Body of pancreas (tissue), 4 donors: ENCODE data around the gene PIEZO1. TPM values are rescaled to one million over a fixed set of nuclear protein-coding genes. Genes with fewer than 3 reads are reported as not detected.

Experiments
- ATAC-seq: fragments of 150-250 bp; one replicate; pipeline ENCODE4 v1.9.1; 2016
- DNase-seq, 4 donors: peaks; one replicate each; pipeline ENCODE4 v3.0.0-alpha.2; 2019
- H3K27ac ChIP-seq, 4 donors: fragments of 200-600 bp; sonication (generic); 1 replicate in 3 of 4; 2 replicates in 1 of 4; pipeline versions ENCODE4 v1.5.1 to v1.6.1; 2016 to 2019; ENCODE audit warnings: mild to moderate bottlenecking in 1 of 4, mixed read lengths in 1 of 4, moderate library complexity in 1 of 4
- H3K27me3 ChIP-seq, 2 donors: fragments of 200-600 bp; sonication (generic); one replicate each; pipeline ENCODE4 v1.6.0; 2016; ENCODE audit warnings: mild to moderate bottlenecking in 1 of 2
- H3K36me3 ChIP-seq, 2 donors: fragments of 200-600 bp; sonication (generic); replicated peaks in 1 of 2; 2 replicates each; pipeline ENCODE4 v1.5.1; 2016; ENCODE audit warnings: low read depth in 2 of 2; ENCODE audit not compliant: insufficient read depth in 1 of 2
- H3K4me1 ChIP-seq: fragments of 200-600 bp; sonication (generic); one replicate; pipeline ENCODE4 v1.6.0; 2016
- H3K4me3 ChIP-seq, 2 donors: fragments of 200-600 bp; sonication (generic); 1 replicate in 1 of 2; 2 replicates in 1 of 2; pipeline ENCODE4 v1.5.1; 2016 to 2019
- H3K9me3 ChIP-seq, 3 donors: fragments of 200-600 bp; sonication (generic); 1 replicate in 2 of 3; 2 replicates in 1 of 3; pipeline ENCODE4 v1.5.1; 2016
- POLR2A ChIP-seq, 3 donors: fragments of 450-650 bp; IDR thresholded peaks; one replicate each; pipeline ENCODE4 v1.6.1; 2016; ENCODE audit warnings: antibody characterized with exemption in 3 of 3, mild to moderate bottlenecking in 2 of 3
- WGBS, 2 donors: methylation state at CpG; one replicate each; pipeline ENCODE4 v1.1.5; 2017; 5-methylcytosine and 5-hydroxymethylcytosine counted together
- intact Hi-C: fragments of 100-400 bp; cut with DNase I; formaldehyde crosslinking; loops from one replicate; pipeline ENCODE4 v1.15.1; 2023
- total RNA-seq, 2 donors: library from RNA; depleted of rRNA; stranded (reverse); fragments of >200 nt; gene quantifications; one replicate each; pipeline ENCODE4 v1.1.0, GENCODE V29; 2016
- TF ChIP-seq, protein P1 (sequence below), 7 experiments: fragments of 450-650 bp in 4 of 7; fragments of 200-600 bp in 3 of 7; sonication (generic) in 3 of 7; IDR thresholded peaks; one replicate each; pipeline ENCODE4 v1.5.1; 2016 to 2019; ENCODE audit warnings: antibody characterized with exemption in 7 of 7

PIEZO1 gene
- total RNA-seq, 2 donors from 2014 or later, result 61.0 to 269 TPM

DNA sequence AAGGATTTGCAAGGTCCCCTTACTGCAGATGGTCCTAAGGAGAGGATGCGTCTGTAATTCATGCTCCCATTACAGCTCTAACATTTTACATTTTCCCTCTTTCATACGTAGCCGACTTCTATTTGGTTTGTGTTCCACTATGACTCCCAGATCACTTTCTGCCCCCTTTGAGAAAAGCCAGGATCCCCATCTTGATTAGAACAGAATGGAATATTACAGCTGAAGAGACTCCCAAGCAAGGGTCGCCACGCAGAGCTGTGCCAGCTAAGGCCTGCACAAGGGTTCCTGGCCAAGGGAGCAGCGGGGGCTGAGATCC is 15.2 kb upstream of the PIEZO1 start:
- no peak overlapping the region for H3K27ac ChIP-seq
- ATAC-seq (no peak), DNase-seq (no peak)
- 75 to 93% methylated on average over 6 of the region's 6 CpGs for WGBS, 2 donors
- no peak for TF ChIP-seq POLR2A (IDR thresholded peaks at IDR 0.05)
- TF ChIP-seq, protein P1, sequence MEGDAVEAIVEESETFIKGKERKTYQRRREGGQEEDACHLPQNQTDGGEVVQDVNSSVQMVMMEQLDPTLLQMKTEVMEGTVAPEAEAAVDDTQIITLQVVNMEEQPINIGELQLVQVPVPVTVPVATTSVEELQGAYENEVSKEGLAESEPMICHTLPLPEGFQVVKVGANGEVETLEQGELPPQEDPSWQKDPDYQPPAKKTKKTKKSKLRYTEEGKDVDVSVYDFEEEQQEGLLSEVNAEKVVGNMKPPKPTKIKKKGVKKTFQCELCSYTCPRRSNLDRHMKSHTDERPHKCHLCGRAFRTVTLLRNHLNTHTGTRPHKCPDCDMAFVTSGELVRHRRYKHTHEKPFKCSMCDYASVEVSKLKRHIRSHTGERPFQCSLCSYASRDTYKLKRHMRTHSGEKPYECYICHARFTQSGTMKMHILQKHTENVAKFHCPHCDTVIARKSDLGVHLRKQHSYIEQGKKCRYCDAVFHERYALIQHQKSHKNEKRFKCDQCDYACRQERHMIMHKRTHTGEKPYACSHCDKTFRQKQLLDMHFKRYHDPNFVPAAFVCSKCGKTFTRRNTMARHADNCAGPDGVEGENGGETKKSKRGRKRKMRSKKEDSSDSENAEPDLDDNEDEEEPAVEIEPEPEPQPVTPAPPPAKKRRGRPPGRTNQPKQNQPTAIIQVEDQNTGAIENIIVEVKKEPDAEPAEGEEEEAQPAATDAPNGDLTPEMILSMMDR (IDR thresholded peaks at IDR 0.05), result no peak
- H3K4me1 ChIP-seq, result peaks cover 23% of the 10 kb centered on the region
- intact Hi-C loops, result no loop called here
- H3K9me3 ChIP-seq, result no peaks in the 10 kb centered on the region
- no peaks in the 10 kb centered on the region for H3K27me3 ChIP-seq
- no peak overlapping the region for H3K4me3 ChIP-seq
- H3K36me3 ChIP-seq, result no peaks in the 10 kb centered on the region

DNA sequence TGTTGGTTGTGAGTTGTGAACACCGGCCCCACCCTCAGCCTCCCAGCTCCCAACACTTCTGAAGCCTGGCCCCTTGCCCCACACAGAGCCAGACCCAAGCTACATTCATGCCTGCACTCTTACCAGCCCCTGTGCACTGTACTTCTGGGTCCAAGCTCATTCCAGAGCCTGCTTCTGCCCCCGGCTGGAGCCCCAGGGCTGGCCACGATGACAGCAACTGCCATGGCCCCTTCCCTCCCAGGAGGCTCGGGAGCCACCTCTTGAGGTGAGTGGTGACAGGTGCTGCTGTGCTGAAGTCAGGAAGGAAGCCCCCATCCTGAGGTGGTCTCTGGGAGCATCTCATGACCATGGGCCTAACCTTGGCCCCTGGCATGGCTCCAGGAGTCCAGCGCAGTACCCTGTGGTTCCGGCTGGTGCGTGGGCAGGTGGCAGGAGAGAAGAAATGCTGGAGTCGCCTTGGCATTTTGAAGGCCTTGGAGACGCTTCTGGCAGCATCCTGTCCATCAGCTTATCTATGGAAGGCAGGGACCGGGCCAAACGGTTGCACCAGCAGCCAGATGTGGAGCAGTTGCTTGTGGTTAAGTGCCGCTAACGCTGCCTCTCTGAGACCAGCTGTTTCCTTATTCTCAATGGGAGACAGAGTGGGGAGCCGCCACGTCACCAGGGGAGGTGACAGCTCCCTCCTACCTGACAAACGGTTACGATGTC is 14.7 kb upstream of the PIEZO1 start:
- H3K27ac ChIP-seq, result no peak overlapping the region
- intact Hi-C loops, result no loop called here
- H3K4me3 ChIP-seq, result no peak overlapping the region
- no peaks in the 10 kb centered on the region for H3K36me3 ChIP-seq
- TF ChIP-seq POLR2A (IDR thresholded peaks at IDR 0.05), result no peak
- TF ChIP-seq, protein P1 (IDR thresholded peaks at IDR 0.05), result no peak
- ATAC-seq (no peak), DNase-seq (no peak)
- no peaks in the 10 kb centered on the region for H3K27me3 ChIP-seq
- WGBS, 2 donors, result 77 to 87% methylated on average over 11 to 17 of the region's 17 CpGs
- peaks cover 19% of the 10 kb centered on the region for H3K4me1 ChIP-seq
- no peaks in the 10 kb centered on the region for H3K9me3 ChIP-seq

DNA sequence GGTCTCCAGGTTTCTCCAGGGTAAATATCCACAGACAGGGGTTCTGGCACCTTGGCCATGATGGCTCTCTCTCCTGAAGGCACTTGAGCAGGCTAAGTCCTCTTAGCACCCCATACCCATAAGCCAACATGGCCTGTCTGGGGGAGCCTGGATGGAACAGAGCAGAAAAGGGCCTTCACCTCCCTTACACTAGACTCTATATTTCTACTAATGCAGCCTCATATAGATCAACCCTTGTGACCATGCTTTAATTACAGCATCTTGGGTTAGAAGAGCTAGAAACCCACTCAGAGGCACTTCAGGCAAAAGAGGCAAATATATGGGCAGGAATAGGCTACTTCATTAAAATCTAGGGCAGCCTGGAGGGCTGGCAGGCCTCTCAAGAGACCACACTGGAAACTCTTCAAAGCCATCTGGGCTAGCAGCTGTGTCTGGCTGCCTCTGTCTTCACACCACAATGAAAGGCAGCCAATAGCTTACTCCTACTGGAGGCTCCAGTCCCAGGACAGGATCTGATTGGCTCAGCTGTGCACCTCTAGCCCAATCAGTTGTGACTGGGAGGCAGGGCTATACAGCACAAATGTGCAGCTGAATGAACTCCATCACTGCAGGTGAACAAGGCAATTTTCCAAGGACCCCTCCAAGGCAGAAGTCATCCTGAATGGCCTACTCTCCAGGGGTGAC is 13.9 kb upstream of the PIEZO1 start:
- Histone ChIP-seq H3K36me3 (no peaks in the 10 kb centered on the region), H3K27ac (no peak overlapping the region), H3K4me1 (peaks cover 11% of the 10 kb centered on the region), H3K9me3 (no peaks in the 10 kb centered on the region), H3K27me3 (no peaks in the 10 kb centered on the region), H3K4me3 (no peak overlapping the region)
- no peak for TF ChIP-seq POLR2A (IDR thresholded peaks at IDR 0.05)
- TF ChIP-seq, protein P1 (IDR thresholded peaks at IDR 0.05), result no peak
- intact Hi-C loops, result no loop called here
- DNase-seq, result no peak
- ATAC-seq, result no peak

DNA sequence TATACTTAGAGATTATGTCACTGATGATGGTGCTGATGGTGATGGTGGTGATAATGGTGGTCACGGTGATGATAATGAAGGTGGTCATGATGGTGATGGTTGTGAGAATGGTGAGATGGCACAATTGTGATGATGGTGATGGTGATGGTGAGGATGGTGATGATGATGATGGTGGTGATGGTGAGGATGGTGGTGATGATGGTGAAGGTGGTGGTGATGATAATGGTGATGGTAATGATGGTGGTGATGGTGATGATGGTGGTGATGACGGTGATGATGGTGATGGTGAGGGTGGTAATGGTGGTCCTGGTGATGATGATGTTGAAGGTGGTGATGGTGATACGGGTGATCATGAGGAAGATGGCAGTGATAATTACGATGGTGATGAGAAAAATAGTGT is 13.1 kb upstream of the PIEZO1 start:
- Histone ChIP-seq H3K4me3 (no peak overlapping the region), H3K9me3 (no peaks in the 10 kb centered on the region), H3K4me1 (peaks cover 6% of the 10 kb centered on the region), H3K27me3 (peaks cover 0 to under 1% of the 10 kb centered on the region in 2 donors), H3K36me3 (no peaks in the 10 kb centered on the region), H3K27ac (no peak overlapping the region)
- DNase-seq (no peak), ATAC-seq (no peak)
- WGBS, 2 donors, result 79 to 81% methylated on average over 4 of the region's 4 CpGs
- TF ChIP-seq, protein P1 (IDR thresholded peaks at IDR 0.05), result no peak
- no peak for TF ChIP-seq POLR2A (IDR thresholded peaks at IDR 0.05)
- intact Hi-C loops, result no loop called here

DNA sequence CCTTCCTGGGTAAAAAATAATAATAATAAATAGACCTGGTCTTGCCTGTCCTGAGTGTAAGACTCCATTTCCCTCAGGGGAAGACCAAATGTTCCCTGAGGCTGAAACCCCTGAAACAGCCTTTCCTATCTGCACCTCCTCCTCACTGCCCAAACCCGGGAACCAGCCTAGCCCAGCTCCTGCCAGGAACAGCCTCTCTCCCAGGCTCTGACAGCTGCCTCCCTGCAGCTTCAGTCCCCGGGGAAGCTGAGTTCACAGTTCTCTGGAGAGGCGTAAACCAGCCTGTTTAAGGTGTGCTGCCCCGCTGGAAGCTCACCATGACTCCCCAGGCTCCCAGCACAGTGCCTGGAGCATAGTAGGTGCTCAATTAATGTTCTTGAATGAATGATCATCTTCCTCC is 11.3 kb upstream of the PIEZO1 start:
- intact Hi-C loops, result no loop called here
- no peak overlapping the region for H3K4me3 ChIP-seq
- DNase-seq (no peak), ATAC-seq (no peak)
- 67 to 70% methylated on average over 4 of the region's 4 CpGs for WGBS, 2 donors
- TF ChIP-seq, protein P1 (IDR thresholded peaks at IDR 0.05), result no peak
- TF ChIP-seq POLR2A (IDR thresholded peaks at IDR 0.05), result no peak
- H3K27ac ChIP-seq, result no peak overlapping the region
- no peaks in the 10 kb centered on the region for H3K4me1 ChIP-seq
- no peaks in the 10 kb centered on the region for H3K36me3 ChIP-seq
- no peaks in the 10 kb centered on the region for H3K9me3 ChIP-seq
- H3K27me3 ChIP-seq, result peaks cover 0 to 5% of the 10 kb centered on the region in 2 donors
